Testis (tissue), 3 donors: ENCODE measurements around the gene CFLAR. TPM values are rescaled to one million over a fixed set of nuclear protein-coding genes. Genes with fewer than 3 reads are reported as not detected.

ENCODE experiments used
- DNase-seq: peaks from one replicate; pipeline ENCODE4 v3.0.0-alpha.2; 2019
- H3K27ac ChIP-seq, 2 donors: fragments of 200-600 bp; sonication (generic); one replicate each; pipeline ENCODE4 v1.5.1; 2019
- H3K27me3 ChIP-seq: fragments of 200-600 bp; sonication (generic); one replicate; pipeline ENCODE4 v1.5.1; 2019
- H3K36me3 ChIP-seq: fragments of 200-600 bp; sonication (generic); one replicate; pipeline ENCODE4 v1.5.1; 2017; ENCODE audit warnings: low read depth; ENCODE audit errors: missing control alignments
- H3K4me1 ChIP-seq: fragments of 200-600 bp; sonication (generic); one replicate; pipeline ENCODE4 v1.5.1; 2019
- H3K4me3 ChIP-seq, 2 donors: fragments of 200-600 bp; sonication (generic); one replicate each; pipeline ENCODE4 v1.5.1; 2017 to 2019
- H3K9me3 ChIP-seq: fragments of 200-600 bp; sonication (generic); one replicate; pipeline ENCODE4 v1.5.1; 2017
- POLR2A ChIP-seq: fragments of 450-650 bp; IDR thresholded peaks from one replicate; pipeline ENCODE4 v1.6.1; 2017; ENCODE audit warnings: antibody characterized with exemption, mild to moderate bottlenecking, moderate library complexity
- WGBS, 2 donors: methylation state at CpG; one replicate each; pipeline ENCODE4 v1.1.5; 2018; 5-methylcytosine and 5-hydroxymethylcytosine counted together
- intact Hi-C: fragments of 100-400 bp; cut with DNase I; formaldehyde crosslinking; loops from one replicate; pipeline ENCODE4 v1.15.1; 2023; ENCODE audit warnings: low total_unique reads
- polyA plus RNA-seq: library from polyadenylated mRNA; stranded (reverse); fragments of 350-450 nt; fragmentation: Illumina TruSeq; extraction: RNeasy Lipid Tissue Mini Kit (QIAGEN cat#74804); gene quantifications from one replicate; pipeline ENCODE4 v1.2.3, GENCODE V29; 2014; ENCODE audit warnings: low read depth, low replicate concordance; ENCODE audit not compliant: insufficient read depth
- total RNA-seq, 2 donors: library from RNA; depleted of rRNA; stranded (reverse); fragments of >200 nt; gene quantifications; one replicate each; pipeline ENCODE4 v1.2.3, GENCODE V29; 2016
- TF ChIP-seq, protein P1 (sequence below), 3 experiments: fragments of 450-650 bp in 2 of 3; fragments of 200-600 bp in 1 of 3; sonication (generic) in 1 of 3; IDR thresholded peaks; one replicate each; pipeline ENCODE4 v1.5.1; 2016 to 2019; ENCODE audit warnings: antibody characterized with exemption in 3 of 3, mild to moderate bottlenecking in 2 of 3, moderate library complexity in 1 of 3

Gene CFLAR
- total and polyA plus RNA-seq, 3 donors from 2014 or later = 51.1 to 137 (median 117) TPM

DNA sequence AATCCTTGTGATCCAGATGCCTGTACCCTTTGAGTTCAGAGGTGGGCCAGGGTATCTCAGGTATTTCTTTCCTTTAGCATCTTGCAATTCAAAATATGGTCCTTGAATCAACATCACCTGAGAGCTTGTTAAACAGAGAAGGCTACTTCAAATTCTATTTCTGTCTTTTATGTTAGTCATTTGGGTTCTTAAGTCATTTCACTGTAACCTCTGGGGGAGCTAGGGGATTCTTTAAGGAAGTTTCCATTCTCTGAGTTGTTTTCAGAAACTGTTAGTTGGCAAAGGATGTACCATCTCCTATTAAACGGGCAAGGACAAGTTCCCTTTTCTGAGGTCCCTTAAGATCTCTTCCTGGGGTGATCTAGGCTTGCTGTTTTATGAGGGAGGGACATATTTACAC lies 16.6 kb downstream of the CFLAR start:
- 65 to 67% methylated on average over 1 of the region's 1 CpG for WGBS, 2 donors
- intact Hi-C loops = no loop called here
- Histone ChIP-seq H3K36me3 (no peaks in the 10 kb centered on the region), H3K4me3 (no peak overlapping the region), H3K4me1 (peaks cover 42% of the 10 kb centered on the region), H3K27ac (peak overlapping the region in 1 of 2 donors; percentile 64), H3K9me3 (no peaks in the 10 kb centered on the region), H3K27me3 (no peaks in the 10 kb centered on the region)
- TF ChIP-seq, protein P1, sequence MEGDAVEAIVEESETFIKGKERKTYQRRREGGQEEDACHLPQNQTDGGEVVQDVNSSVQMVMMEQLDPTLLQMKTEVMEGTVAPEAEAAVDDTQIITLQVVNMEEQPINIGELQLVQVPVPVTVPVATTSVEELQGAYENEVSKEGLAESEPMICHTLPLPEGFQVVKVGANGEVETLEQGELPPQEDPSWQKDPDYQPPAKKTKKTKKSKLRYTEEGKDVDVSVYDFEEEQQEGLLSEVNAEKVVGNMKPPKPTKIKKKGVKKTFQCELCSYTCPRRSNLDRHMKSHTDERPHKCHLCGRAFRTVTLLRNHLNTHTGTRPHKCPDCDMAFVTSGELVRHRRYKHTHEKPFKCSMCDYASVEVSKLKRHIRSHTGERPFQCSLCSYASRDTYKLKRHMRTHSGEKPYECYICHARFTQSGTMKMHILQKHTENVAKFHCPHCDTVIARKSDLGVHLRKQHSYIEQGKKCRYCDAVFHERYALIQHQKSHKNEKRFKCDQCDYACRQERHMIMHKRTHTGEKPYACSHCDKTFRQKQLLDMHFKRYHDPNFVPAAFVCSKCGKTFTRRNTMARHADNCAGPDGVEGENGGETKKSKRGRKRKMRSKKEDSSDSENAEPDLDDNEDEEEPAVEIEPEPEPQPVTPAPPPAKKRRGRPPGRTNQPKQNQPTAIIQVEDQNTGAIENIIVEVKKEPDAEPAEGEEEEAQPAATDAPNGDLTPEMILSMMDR (IDR thresholded peaks at IDR 0.05) = no peak
- TF ChIP-seq POLR2A = no peak
- no peak for DNase-seq

DNA sequence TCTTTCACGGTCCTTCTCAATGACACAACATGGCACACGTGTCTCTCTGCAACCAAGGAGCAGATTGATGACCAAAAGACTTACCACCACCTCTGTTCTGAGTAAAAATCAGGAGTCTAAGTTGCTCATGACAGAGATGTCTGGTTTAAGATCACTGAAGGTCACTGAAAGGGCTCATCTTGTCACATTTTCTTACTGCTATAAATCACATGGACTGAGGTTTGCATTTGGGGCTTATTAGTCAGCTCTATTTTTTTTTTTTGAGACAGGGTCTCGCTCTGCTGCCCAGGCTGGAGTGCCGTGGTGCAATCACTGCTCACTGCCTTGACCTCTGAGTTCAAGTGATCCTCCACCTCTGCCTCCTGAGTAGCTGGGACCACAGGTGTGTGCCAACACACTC lies 19.4 kb downstream of the CFLAR start:
- H3K4me3 ChIP-seq = no peak overlapping the region
- DNase-seq = no peak
- no peaks in the 10 kb centered on the region for H3K27me3 ChIP-seq
- H3K36me3 ChIP-seq = no peaks in the 10 kb centered on the region
- no peak for TF ChIP-seq POLR2A
- TF ChIP-seq, protein P1 (IDR thresholded peaks at IDR 0.05) = no peak
- peaks cover 17% of the 10 kb centered on the region for H3K4me1 ChIP-seq
- intact Hi-C loops = no loop called here
- peak overlapping the region in 1 of 2 donors; percentile 14 for H3K27ac ChIP-seq
- H3K9me3 ChIP-seq = no peaks in the 10 kb centered on the region
- 79% methylated on average over 4 of the region's 4 CpGs for WGBS, 2 donors

DNA sequence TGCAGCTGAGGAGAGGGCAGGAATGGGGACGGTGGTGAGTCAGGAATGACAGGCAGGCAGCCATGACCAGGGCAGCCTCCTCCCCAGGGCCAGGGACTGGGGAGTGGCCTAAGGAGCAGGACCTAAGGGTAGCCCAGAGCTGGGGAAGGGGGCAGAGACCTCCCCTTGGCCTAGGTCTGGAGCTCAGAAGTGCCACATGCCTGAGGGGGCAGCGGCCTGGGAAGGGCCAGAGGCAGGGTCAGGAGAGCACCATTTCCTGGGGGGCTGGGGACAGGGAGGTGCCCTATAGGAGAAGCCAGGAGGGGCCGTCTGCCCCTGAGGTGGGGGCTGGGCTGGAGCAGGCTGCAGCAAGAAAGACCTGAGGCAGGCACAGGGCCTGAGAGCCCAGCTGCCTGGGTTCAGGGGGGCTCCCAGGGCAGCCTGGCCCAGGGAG lies 20.9 kb downstream of the CFLAR start:
- no peak for TF ChIP-seq POLR2A
- TF ChIP-seq, protein P1 (IDR thresholded peaks at IDR 0.05) = no peak
- no peak overlapping the region for H3K27ac ChIP-seq
- intact Hi-C loops = no loop called here
- no peaks in the 10 kb centered on the region for H3K9me3 ChIP-seq
- no peak for DNase-seq
- no peaks in the 10 kb centered on the region for H3K36me3 ChIP-seq
- peaks cover 4% of the 10 kb centered on the region for H3K4me1 ChIP-seq
- H3K4me3 ChIP-seq = no peak overlapping the region
- no peaks in the 10 kb centered on the region for H3K27me3 ChIP-seq
- 88 to 92% methylated on average over 3 of the region's 3 CpGs for WGBS, 2 donors

DNA sequence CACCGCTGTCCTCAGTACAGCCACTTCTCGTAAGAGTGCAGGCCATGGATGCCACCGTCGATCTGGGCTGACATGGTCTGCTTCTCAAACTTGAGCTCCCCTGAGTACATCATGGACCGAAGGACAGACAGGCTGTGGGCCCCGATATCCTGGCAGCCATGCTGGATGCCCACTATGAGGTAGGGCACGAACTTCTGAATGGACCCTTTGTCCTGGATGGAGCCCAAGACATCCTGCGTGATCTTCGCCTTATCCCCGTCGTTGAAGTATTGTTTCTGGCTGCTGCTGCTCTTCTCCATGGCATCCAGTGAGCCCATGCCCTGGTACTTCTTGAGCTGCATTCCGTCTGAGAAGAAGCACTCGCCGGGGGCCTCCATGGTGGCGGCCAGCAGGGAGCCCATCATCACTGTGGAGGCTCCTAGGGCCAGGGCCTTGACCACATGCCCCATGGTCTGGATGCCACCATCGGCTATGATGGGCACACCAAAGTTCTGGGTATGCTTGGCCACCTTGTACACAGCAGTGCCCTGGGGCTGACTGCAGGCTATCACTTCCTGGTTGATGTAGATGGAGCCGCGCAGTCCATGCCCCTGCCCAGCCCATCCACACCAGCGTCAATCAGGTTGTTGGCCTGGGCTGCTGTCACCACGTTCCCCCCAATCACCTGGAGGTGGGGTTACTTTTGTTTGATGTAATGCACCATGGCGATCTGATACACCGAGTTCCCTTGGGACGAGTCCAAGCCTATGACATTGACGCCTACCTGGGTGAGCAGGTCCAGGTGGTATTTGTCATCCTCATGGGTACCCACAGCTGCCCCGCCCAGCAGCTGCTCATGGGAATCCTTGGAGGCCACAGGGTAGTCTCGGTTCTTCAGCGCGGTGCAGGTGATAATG lies 21.8 kb downstream of the CFLAR start:
- no peaks in the 10 kb centered on the region for H3K36me3 ChIP-seq
- no peaks in the 10 kb centered on the region for H3K9me3 ChIP-seq
- TF ChIP-seq, protein P1 (IDR thresholded peaks at IDR 0.05) = no peak
- no peak for TF ChIP-seq POLR2A
- intact Hi-C loops = no loop called here
- H3K27me3 ChIP-seq = no peaks in the 10 kb centered on the region
- WGBS, 2 donors = 95 to 97% methylated on average over 11 to 28 of the region's 28 CpGs
- H3K4me3 ChIP-seq = no peak overlapping the region
- H3K4me1 ChIP-seq = no peaks in the 10 kb centered on the region
- no peak for DNase-seq
- H3K27ac ChIP-seq = no peak overlapping the region
